A549 (cell line): ENCODE measurements around the gene ABCB9.

Source experiments
- CTCF ChIP-seq: fragments of >200 bp; sonication (Bioruptor Twin); formaldehyde crosslinking; IDR thresholded peaks from 3 replicates; pipeline ENCODE4 v1.5.1; 2016
- KDM5A ChIP-seq: fragments of 200-600 bp; sonication (generic); IDR thresholded peaks from 2 replicates; pipeline ENCODE4 v1.6.1; 2016; ENCODE audit warnings: antibody characterized with exemption, mild to moderate bottlenecking
- MAX ChIP-seq: IDR thresholded peaks from 2 replicates; pipeline ENCODE4 v1.6.1; 2012
- POLR2A ChIP-seq: IDR thresholded peaks from 2 replicates; pipeline ENCODE4 v1.6.1; 2012; ENCODE audit warnings: mild to moderate bottlenecking, low read length

GRCh38 chr12:122968104-122968503 is 1.8 kb upstream of the ABCB9 start:
- no peak for TF ChIP-seq POLR2A
- no peak for TF ChIP-seq CTCF
- no peak for TF ChIP-seq KDM5A
- TF ChIP-seq MAX, result no peak
